Frontal cortex (tissue), 4 donors: Measurements from ENCODE around the gene UNC13B. TPM values are rescaled to one million over a fixed set of nuclear protein-coding genes. Genes with fewer than 3 reads are reported as not detected.
"Not testable (repeated sequence)": the region's sequence is repeated elsewhere in the genome, so short reads cannot be mapped to it uniquely, and the experiment has no call there.

Experiments
- DNase-seq, 2 donors: peaks; one replicate each; pipeline ENCODE4 v3.0.0; 2012; ENCODE audit warnings: low spot score in 2 of 2
- FAIRE-seq: peaks from 2 replicates; lab custom pipeline; 2012; peaks lifted over from hg19 to GRCh38; lab: Jason Lieb, UNC
- total RNA-seq: library from RNA; depleted of rRNA; stranded (reverse); fragments of >200 nt; gene quantifications from one replicate; pipeline ENCODE4 v1.2.3, GENCODE V29; 2014
- donor health status: control.
- donor health status: control.
- donor health status: control.

Gene UNC13B
- total RNA-seq, 1 donor from 2014 or later = 17.9 TPM

GRCh38 chr9:35211854-35212253 is 50.0 kb downstream of the UNC13B start:
- FAIRE-seq = no peak

GRCh38 chr9:35220659-35221338 is 59.0 kb downstream of the UNC13B start:
- FAIRE-seq = no peak

More at GRCh38 chr9:35211854-35212253, 50.0 kb downstream of the UNC13B start:
- no peak for DNase-seq

DNA sequence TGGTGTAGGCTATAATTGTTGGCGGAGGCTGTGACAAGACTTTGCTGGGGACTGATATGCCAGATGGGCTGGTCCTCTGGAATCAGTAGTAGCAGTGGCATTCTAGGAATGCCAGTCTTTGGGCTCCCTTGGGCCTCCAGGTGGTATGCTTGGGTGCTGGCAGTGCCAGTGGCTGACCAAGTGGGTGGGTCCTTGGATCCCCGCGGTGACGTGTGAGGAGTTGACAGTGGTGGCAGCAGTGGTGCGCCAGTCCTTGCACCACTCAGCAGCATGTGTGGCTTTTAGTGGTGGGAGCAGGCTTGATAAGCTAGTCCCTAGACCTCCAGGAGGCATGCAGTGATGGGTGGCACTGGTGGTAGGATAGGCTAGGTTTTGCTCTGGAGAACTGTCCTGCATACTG is 63.9 kb downstream of the UNC13B start:
- DNase-seq (no peak), FAIRE-seq (no peak)

More at GRCh38 chr9:35220659-35221338, 59.0 kb downstream of the UNC13B start:
- no peak for DNase-seq

GRCh38 chr9:35226651-35227050 is 64.8 kb downstream of the UNC13B start:
- FAIRE-seq = no peak
- no peak for DNase-seq

DNA sequence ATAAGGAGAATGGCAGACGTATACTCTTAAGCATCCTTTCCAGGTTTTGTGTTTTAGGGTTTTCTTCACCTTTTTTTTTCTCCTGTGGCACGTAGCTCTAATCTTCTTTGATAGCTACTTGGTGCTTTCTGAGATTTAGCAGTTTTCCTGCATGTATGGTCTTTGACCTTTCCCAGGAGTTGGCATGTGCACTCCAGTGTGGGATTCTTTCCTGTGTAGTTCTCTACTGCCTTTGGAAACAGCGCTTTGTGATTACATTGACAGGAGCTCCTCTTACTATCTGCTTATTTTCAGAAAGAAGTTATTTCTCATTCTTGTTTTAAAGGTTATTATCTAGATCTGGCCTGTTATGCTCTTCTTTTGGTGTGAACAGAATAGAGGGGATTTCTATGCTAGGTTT is 65.5 kb downstream of the UNC13B start:
- FAIRE-seq (no peak), DNase-seq (no peak)

- FAIRE-seq (no peak), DNase-seq (no peak)
Measured at GRCh38 chr9:35229066-35229778, 67.4 kb downstream of the UNC13B start.

- FAIRE-seq (no peak), DNase-seq (no peak)
Measured at GRCh38 chr9:35229779-35230143, 68.0 kb downstream of the UNC13B start.

- DNase-seq (no peak), FAIRE-seq (no peak)
Measured at GRCh38 chr9:35232867-35233544, 71.2 kb downstream of the UNC13B start.

DNA sequence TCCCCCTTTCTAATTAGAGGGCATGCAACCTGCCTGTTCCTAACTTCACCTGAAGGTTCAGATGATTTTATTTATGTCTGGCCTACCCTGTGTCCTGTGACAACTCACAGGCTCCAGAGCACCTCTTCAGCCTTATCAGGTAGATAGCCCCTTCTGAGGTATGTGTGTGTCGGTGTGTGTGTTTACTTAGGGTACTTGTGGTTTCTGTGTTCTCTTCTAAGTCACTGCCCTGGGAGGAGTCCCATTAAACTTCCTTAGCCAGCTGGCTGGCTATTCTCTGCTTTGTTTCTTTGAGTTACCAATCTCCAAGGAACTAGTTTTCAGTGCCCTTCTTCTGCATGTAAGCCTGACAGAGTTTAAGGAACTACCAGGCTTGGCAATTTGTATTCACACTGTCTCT is 74.9 kb downstream of the UNC13B start:
- FAIRE-seq (no peak), DNase-seq (no peak)

GRCh38 chr9:35237311-35237710 is 75.5 kb downstream of the UNC13B start:
- DNase-seq (no peak), FAIRE-seq (no peak)

GRCh38 chr9:35245945-35246344 is 84.1 kb downstream of the UNC13B start:
- DNase-seq, FAIRE-seq: not testable (repeated sequence)

GRCh38 chr9:35253075-35253474 is 91.3 kb downstream of the UNC13B start:
- no peak for FAIRE-seq

GRCh38 chr9:35254237-35254636 is 92.4 kb downstream of the UNC13B start:
- FAIRE-seq (no peak), DNase-seq (no peak)

More at GRCh38 chr9:35253075-35253474, 91.3 kb downstream of the UNC13B start:
- no peak for DNase-seq

DNA sequence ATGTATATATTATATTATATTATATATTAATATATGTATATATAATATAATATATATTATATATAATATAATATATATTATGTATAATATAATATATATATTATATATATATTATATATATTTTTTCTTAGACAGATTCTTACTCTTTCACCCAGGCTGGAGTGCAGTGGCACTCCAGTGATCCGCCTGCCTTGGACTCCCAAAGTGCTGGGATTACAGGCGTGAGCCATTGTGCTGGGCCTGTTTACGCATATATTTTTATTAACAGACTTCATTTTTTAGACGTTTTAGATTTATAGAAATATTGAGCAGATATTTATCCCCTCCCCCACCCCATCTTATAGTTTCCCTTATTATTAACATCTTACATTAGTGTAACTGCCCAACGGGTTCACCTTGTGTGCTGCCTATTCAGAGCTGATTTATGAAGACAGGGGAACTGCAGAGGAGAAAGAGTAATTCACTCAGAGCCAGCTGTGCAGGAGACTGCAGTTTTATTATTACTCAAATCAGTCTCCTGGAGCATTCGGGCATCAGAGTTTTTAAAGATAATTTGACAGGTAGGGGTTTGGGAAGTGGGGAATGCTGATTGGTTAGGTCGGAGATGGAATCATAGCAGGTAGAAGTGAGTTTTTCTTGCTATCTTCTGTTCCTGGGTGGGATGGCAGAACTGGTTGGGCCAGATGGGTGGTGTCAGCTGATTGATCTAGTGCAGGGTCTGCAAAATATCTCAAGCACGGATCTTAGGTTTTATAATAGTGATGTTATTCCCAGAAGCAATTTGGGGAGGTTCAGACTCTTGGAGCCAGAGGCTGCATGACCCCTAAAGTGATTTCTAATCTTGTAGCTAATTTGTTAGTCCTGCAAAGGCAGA is 93.4 kb downstream of the UNC13B start:
- DNase-seq = no peak
- no peak for FAIRE-seq

DNA sequence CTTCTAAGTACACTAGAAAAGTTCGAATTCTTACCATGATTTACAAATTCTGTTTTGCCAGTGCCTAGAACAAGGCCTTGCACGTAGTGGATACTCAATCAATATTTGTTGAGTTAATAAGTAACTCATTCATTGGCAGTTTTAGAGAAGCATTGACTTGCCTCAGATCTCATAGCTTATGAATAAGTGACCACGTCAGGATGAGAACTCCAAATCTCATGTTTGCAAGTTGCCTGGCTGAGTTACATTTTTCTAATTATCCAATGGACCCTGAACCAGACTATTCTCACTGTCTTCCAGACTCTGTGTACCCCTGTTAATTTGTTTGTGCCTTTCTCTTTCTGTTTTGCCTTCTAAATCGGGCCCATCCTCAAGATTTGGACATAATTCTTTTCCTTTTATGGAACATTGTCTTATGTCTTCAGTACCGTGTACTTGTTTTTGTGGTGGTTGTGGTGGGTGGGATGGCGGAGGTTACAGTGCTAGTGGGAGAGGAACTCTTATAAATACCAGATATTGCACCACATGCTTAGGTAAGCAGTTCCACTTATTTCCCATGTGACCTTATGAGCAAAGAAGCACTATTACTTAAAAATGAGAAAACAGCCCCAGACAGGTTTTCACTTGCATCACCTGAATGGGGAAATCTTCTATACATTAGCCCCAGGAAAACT is 96.3 kb downstream of the UNC13B start:
- no peak for DNase-seq
- no peak for FAIRE-seq

DNA sequence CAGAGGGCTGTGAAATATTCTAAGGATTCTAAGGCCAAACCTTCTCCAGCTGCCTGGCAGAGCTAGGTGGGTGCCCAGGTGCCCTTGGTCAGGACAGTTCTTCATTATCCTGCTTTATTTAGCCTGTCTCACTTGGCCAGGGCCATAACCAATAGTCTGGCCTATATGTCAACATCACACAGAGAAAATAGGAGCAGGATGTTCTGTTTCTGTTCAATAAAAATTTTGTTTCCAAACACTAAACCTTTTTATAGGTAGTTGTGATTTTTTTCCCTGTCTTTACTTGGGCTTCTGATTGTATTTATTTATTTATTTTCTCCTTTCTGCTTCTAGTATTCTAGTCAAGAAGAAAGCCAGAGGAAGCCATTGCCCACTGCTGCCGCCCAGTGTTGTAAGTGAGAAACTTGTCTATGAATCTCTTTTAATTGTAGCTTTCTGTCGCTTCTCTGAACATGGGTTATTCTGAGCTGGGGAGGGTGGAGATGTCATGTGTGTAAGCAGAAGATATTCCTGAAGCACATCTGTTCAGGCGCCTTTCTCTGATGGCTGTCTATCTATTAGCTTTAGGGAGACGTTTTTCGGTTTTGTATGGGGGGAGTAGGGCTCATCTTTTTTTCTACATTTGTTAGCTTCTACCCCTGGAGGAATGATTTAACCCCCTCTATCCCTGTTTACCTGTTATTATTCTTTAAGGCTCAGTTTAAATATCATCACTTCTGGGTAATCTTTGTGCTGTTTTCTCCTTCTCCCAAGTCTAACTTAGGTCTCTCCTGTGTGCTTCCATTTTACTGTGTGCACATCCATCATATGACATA is 97.1 kb downstream of the UNC13B start:
- FAIRE-seq (peak; percentile 82), DNase-seq (peak; percentile 10 to 42)

DNA sequence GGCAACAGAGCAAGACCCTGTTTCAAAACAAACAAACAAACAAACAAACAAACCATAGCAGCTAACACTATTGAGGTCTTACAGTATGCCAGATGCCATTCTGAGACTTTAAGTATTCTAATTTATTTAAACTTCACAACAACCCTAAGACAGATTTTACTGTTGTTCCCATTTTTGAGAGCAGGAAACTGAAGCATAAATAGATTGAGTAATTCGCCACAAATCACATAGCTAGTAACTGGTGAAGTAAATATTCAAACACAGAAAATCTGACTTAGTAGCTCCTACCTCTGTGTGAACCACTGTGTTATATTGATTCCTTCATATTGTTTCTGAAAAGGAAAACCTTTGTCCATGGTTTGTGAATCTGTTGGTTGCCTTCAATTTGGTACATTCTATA is 98.4 kb downstream of the UNC13B start:
- FAIRE-seq (no peak), DNase-seq (no peak)

DNA sequence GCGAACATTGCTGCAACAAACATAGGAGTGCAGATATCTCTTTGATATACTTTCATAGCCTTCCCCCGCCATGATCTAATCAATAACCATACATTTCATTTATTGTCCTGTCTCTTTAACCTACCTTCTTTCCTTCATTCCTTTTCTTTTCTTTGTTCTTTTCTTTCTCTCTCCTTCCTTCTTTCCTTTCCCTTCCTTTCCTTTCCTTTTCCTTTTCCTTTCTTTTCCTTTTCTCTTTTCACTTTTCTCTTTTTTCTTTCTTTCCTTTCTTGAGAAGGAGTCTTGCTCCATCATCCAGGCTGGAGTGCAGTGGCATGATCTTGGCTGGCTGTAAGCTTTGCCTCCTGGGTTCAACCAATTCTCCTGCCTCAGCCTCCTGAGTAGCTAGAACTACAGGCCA is 100.3 kb downstream of the UNC13B start:
- no peak for DNase-seq
- FAIRE-seq = no peak

DNA sequence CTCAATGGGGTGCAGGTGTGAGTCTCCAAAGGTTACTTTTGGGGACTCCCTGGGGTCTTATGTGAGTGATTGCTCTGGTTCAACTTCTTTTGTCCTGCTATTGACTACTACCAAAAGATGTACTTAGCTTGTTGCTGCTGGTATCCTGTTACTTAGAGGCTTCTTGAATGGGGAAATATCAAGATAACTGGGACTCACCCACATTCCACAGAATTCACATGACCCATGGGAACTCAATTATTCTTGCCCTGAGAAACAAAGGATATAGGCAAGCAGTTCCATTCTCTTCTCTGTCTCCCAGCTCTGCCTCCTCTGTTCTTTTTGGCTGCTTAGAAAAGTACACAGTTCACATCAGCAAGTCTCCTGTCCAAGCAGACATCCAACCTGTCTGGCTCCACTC is 105.9 kb downstream of the UNC13B start:
- FAIRE-seq = no peak

More for the DNA sequence above, 105.9 kb downstream of the UNC13B start:
- DNase-seq = no peak
